GM10266 (cell line): ENCODE measurements around the gene GRID1.

ENCODE experiments used
- DNase-seq: peaks from one replicate; pipeline ENCODE4 v3.0.0; 2012; ENCODE audit errors: extremely low spot score
- CTCF ChIP-seq: IDR thresholded peaks from 2 replicates; pipeline ENCODE4 v1.5.1; 2012; ENCODE audit warnings: mild to moderate bottlenecking, low read depth; ENCODE audit not compliant: control insufficient read depth, insufficient read depth; ENCODE audit errors: missing control alignments

The GRID1 gene

GRCh38 chr10:86256690-86257315 is 109.8 kb downstream of the GRID1 start:
- TF ChIP-seq CTCF = no peak
- no peak for DNase-seq

GRCh38 chr10:86255405-86256251 is 111.0 kb downstream of the GRID1 start:
- no peak for TF ChIP-seq CTCF
- DNase-seq = no peak

- DNase-seq = no peak
- no peak for TF ChIP-seq CTCF
These were observed 111.9 kb downstream of the GRID1 start for GRCh38 chr10:86254526-86255174.

GRCh38 chr10:86254081-86254480 is 112.5 kb downstream of the GRID1 start:
- DNase-seq = no peak
- no peak for TF ChIP-seq CTCF

- no peak for TF ChIP-seq CTCF
- DNase-seq = no peak
These were observed 113.2 kb downstream of the GRID1 start for GRCh38 chr10:86253091-86254072.

GRCh38 chr10:86252556-86252955 is 114.0 kb downstream of the GRID1 start:
- no peak for DNase-seq

More at GRCh38 chr10:86252556-86252955, 114.0 kb downstream of the GRID1 start:
- TF ChIP-seq CTCF = no peak
